ENCODE data around the gene MAGI2. TPM values are rescaled to one million over a fixed set of nuclear protein-coding genes. Genes with fewer than 3 reads are reported as not detected.

MAGI2 gene
- total RNA-seq, 1 experiment from 2014 or later, result 14.3 TPM

DNA sequence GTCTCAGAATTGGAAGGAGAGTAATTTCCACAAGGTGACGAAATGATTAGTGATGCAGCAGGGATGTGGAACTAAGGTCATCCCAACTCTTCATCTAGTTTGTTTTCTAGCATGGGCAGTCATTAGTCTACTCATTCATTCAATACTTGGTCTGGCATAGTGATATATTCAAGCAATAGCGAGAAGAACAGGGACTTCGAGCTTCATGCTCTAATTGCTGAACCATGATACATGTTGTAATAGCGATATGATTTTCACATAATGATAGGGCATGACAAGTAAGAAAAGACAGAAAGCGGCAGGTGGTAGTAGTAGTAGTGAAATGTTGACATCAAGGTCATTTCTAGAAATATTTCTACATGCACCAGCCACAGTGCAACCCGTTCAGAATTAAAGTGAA, 1002.8 kb downstream of the MAGI2 start:
- Histone ChIP-seq H3K23me2 (ENCODE audit: insufficient read length, low read depth, low read length, poor library complexity, severe bottlenecking) (no peaks in the 10 kb centered on the region), H3K4me1 (ENCODE audit: insufficient read depth, low read length) (no peaks in the 10 kb centered on the region), H3K23ac (ENCODE audit: insufficient read length, low read depth, low read length) (no peak overlapping the region), H2BK20ac (ENCODE audit: low read depth, low read length, poor library complexity, severe bottlenecking) (no peak overlapping the region), H3K14ac (ENCODE audit: insufficient read depth, low read length) (no peak overlapping the region), H4K8ac (replicated peaks; ENCODE audit: insufficient read length, low read depth, low read length) (no peak overlapping the region), H2AK5ac (ENCODE audit: insufficient read length, low read length) (no peak overlapping the region), H3K79me1 (ENCODE audit: insufficient read depth, low read depth, low read length, poor library complexity, severe bottlenecking) (no peaks in the 10 kb centered on the region), H4K20me1 (ENCODE audit: control insufficient read depth, insufficient read depth, insufficient read length) (no peaks in the 10 kb centered on the region), H3K79me2 (ENCODE audit: insufficient read depth, low read length) (no peaks in the 10 kb centered on the region; the same call in 1 of the 2 replicates), H3K9me3 (ENCODE audit: control insufficient read depth, low read depth, low read length) (no peaks in the 10 kb centered on the region), H3K4ac (ENCODE audit: low read depth, low read length) (no peak overlapping the region), H4K5ac (ENCODE audit: insufficient read length, low read depth, low read length) (no peak overlapping the region), H2BK15ac (ENCODE audit: low read depth, low read length) (no peak overlapping the region), H4K91ac (ENCODE audit: insufficient read length, low read depth, low read length) (no peak overlapping the region), H2AFZ (ENCODE audit: low read length) (no peak overlapping the region), H2BK5ac (ENCODE audit: insufficient read length, low read length) (no peak overlapping the region), H3K27me3 (ENCODE audit: insufficient read depth, low read length) (no peaks in the 10 kb centered on the region), H2BK120ac (ENCODE audit: low read depth, low read length, poor library complexity, severe bottlenecking) (no peak overlapping the region), H3K27ac (ENCODE audit: insufficient read length, low read depth, low read length) (no peak overlapping the region), H3K18ac (ENCODE audit: insufficient read length, low read depth, low read length) (no peak overlapping the region), H2BK12ac (ENCODE audit: insufficient read length, low read depth, low read length) (no peak overlapping the region), H3K4me2 (ENCODE audit: insufficient read depth, insufficient read length, low read length) (no peak overlapping the region), H3T11ph (ENCODE audit: low read length) (no peak overlapping the region), H3K9ac (ENCODE audit: extremely low read depth, insufficient read length, low read length) (no peak overlapping the region), H3K56ac (ENCODE audit: insufficient read length, low read depth, low read length) (no peak overlapping the region)
- WGBS (ENCODE audit: extremely low coverage, insufficient read length, low lambda C conversion rate), result no CpG with 5 or more reads among the region's 6 CpGs
- Mint-ChIP-seq H3K4me3 (no peak overlapping the region), H3K9me3 (no peaks in the 10 kb centered on the region), H3K4me1 (no peaks in the 10 kb centered on the region), H3K27ac (no peak overlapping the region), H3K27me3 (ENCODE audit: low read depth) (no peaks in the 10 kb centered on the region), H3K36me3 (ENCODE audit: insufficient read depth in 1 of 3, low read depth in 3 of 3) (no peaks in the 10 kb centered on the region)
- TF ChIP-seq CTCF (conservative IDR thresholded peaks at IDR 0.05), result no peak
- DNase-seq, result no peak
